Right atrium auricular region (tissue), 2 donors: Measurements from ENCODE around the gene GALNT12. TPM values are rescaled to one million over a fixed set of nuclear protein-coding genes. Genes with fewer than 3 reads are reported as not detected.

Experiments used
- DNase-seq: peaks from one replicate; pipeline ENCODE4 v3.0.0-alpha.2; 2019; ENCODE audit warnings: low spot score
- H3K27ac ChIP-seq, 2 donors: fragments of 200-600 bp; sonication (generic); 1 replicate in 1 of 2; 2 replicates in 1 of 2; pipeline ENCODE4 v1.5.1; 2016 to 2019
- H3K27me3 ChIP-seq, 2 donors: fragments of 200-600 bp; sonication (generic); one replicate each; pipeline versions ENCODE4 v1.5.1 to v1.6.0; 2017 to 2019
- H3K36me3 ChIP-seq: fragments of 200-600 bp; sonication (generic); one replicate; pipeline ENCODE4 v1.5.1; 2016
- H3K4me1 ChIP-seq, 2 donors: fragments of 200-600 bp; sonication (generic); one replicate each; pipeline versions ENCODE4 v1.5.1 to v1.6.0; 2017 to 2019
- H3K4me3 ChIP-seq, 2 donors: fragments of 200-600 bp; sonication (generic); 1 replicate in 1 of 2; 2 replicates in 1 of 2; pipeline ENCODE4 v1.5.1; 2017 to 2019; ENCODE audit warnings: mild to moderate bottlenecking in 1 of 2, moderate library complexity in 1 of 2
- H3K9me3 ChIP-seq, 2 donors: fragments of 200-600 bp; sonication (generic); one replicate each; pipeline ENCODE4 v1.5.1; 2019
- total RNA-seq, 2 donors: library from RNA; depleted of rRNA; stranded (reverse); fragments of >200 nt; gene quantifications; one replicate each; pipeline ENCODE4 v1.1.0, GENCODE V29; 2016
- TF ChIP-seq, protein P1 (sequence below), 2 donors: fragments of 200-600 bp; sonication (generic); IDR thresholded peaks; one replicate each; pipeline ENCODE4 v1.5.1; 2019; ENCODE audit warnings: antibody characterized with exemption in 2 of 2

The GALNT12 gene
- total RNA-seq, 2 donors from 2014 or later: 0.33 to 2.7 TPM

DNA sequence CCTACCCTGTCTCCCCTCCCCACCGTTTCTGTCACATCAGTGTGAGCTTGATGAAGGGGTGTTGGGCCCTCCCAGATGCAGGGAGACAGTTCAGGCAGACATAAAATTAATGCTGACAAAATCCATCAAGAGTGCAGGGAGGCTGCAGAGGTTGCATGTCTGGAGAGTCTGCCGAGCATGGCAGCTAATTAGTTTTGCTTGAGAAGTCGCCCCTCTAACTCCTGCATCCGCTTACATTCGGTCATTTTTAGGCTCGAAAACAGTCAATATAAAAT, 44.9 kb downstream of the GALNT12 start:
- H3K27me3 ChIP-seq: no peaks in the 10 kb centered on the region
- TF ChIP-seq, protein P1, sequence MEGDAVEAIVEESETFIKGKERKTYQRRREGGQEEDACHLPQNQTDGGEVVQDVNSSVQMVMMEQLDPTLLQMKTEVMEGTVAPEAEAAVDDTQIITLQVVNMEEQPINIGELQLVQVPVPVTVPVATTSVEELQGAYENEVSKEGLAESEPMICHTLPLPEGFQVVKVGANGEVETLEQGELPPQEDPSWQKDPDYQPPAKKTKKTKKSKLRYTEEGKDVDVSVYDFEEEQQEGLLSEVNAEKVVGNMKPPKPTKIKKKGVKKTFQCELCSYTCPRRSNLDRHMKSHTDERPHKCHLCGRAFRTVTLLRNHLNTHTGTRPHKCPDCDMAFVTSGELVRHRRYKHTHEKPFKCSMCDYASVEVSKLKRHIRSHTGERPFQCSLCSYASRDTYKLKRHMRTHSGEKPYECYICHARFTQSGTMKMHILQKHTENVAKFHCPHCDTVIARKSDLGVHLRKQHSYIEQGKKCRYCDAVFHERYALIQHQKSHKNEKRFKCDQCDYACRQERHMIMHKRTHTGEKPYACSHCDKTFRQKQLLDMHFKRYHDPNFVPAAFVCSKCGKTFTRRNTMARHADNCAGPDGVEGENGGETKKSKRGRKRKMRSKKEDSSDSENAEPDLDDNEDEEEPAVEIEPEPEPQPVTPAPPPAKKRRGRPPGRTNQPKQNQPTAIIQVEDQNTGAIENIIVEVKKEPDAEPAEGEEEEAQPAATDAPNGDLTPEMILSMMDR (IDR thresholded peaks at IDR 0.05): no peak
- no peak overlapping the region for H3K4me3 ChIP-seq
- no peaks in the 10 kb centered on the region for H3K9me3 ChIP-seq
- DNase-seq: no peak
- no peak overlapping the region for H3K27ac ChIP-seq
- H3K4me1 ChIP-seq: peaks cover 0 to 7% of the 10 kb centered on the region in 2 donors
- no peaks in the 10 kb centered on the region for H3K36me3 ChIP-seq

GRCh38 chr9:98852961-98853360, 45.5 kb downstream of the GALNT12 start:
- Histone ChIP-seq H3K9me3 (no peaks in the 10 kb centered on the region), H3K4me1 (peaks cover 0 to 7% of the 10 kb centered on the region in 2 donors), H3K27ac (no peak overlapping the region), H3K27me3 (no peaks in the 10 kb centered on the region), H3K36me3 (no peaks in the 10 kb centered on the region), H3K4me3 (no peak overlapping the region)
- no peak for DNase-seq
- TF ChIP-seq, protein P1 (IDR thresholded peaks at IDR 0.05): no peak

DNA sequence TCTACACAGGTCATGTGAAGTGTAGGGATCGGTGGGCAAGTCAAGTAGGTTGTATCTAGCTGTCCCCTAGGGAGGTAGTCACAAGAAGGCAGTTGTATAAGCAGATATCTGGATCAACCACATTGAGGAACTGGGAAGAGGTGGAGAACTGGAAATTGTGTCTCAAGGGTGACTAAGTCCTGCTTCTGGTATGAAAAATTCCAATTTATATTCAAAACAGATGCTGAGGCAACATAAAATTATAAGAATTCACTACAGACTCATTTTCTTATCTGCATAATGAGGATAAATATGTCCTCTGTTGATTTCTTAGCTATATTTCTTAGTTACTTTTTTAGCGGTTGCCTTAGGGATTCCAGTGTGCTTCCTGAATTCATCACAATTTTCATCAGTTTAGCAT, 46.8 kb downstream of the GALNT12 start:
- Histone ChIP-seq H3K4me3 (no peak overlapping the region), H3K36me3 (no peaks in the 10 kb centered on the region), H3K9me3 (no peaks in the 10 kb centered on the region), H3K27ac (no peak overlapping the region), H3K27me3 (no peaks in the 10 kb centered on the region), H3K4me1 (peaks cover 0 to 4% of the 10 kb centered on the region in 2 donors)
- no peak for DNase-seq
- TF ChIP-seq, protein P1 (IDR thresholded peaks at IDR 0.05): no peak

- H3K36me3 ChIP-seq: no peaks in the 10 kb centered on the region
- no peak overlapping the region for H3K27ac ChIP-seq
- H3K4me1 ChIP-seq: peaks cover 0 to 9% of the 10 kb centered on the region in 2 donors
- H3K9me3 ChIP-seq: no peaks in the 10 kb centered on the region
- no peak for DNase-seq
- TF ChIP-seq, protein P1 (IDR thresholded peaks at IDR 0.05): no peak
- H3K27me3 ChIP-seq: no peaks in the 10 kb centered on the region
- no peak overlapping the region for H3K4me3 ChIP-seq
Measured at GRCh38 chr9:98855592-98855991, 48.1 kb downstream of the GALNT12 start.

- H3K36me3 ChIP-seq: no peaks in the 10 kb centered on the region
- H3K4me1 ChIP-seq: peaks cover 0 to 23% of the 10 kb centered on the region in 2 donors
- no peaks in the 10 kb centered on the region for H3K27me3 ChIP-seq
- no peak overlapping the region for H3K27ac ChIP-seq
- DNase-seq: no peak
- no peaks in the 10 kb centered on the region for H3K9me3 ChIP-seq
- TF ChIP-seq, protein P1 (IDR thresholded peaks at IDR 0.05): no peak
- no peak overlapping the region for H3K4me3 ChIP-seq
Measured at GRCh38 chr9:98856982-98857381, 49.5 kb downstream of the GALNT12 start.

DNA sequence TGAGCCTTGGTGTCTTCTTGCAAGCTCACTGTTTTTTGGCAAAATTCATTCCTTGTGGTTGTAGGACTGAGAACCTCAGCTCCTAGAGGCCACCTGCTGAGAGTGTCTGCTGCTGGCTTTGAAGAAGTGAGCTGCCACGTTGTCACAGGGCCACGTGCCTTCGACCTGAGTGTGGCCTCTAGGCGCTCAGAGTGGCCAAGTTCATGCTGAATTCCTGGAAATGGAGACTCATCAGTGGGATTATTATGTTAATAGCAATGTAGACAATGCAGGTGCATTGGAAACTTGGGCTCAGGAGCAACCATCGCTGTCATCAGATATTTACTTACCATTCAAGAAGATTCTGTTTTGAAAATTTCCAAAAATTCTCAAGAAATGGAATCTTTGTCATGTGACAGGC, 52.5 kb downstream of the GALNT12 start:
- Histone ChIP-seq H3K27me3 (no peaks in the 10 kb centered on the region), H3K4me3 (no peak overlapping the region), H3K4me1 (peaks cover 0 to 50% of the 10 kb centered on the region in 2 donors), H3K36me3 (no peaks in the 10 kb centered on the region), H3K9me3 (no peaks in the 10 kb centered on the region), H3K27ac (no peak overlapping the region)
- no peak for DNase-seq
- TF ChIP-seq, protein P1 (IDR thresholded peaks at IDR 0.05): no peak
